ENCODE measurements around the gene CHD1L.
A peak's percentile ranks its signal among the peaks of the same experiment; 100 is the strongest.
"Not testable (repeated sequence)": the region's sequence is repeated elsewhere in the genome, so short reads cannot be mapped to it uniquely, and the experiment has no call there.

The CHD1L gene

GRCh38 chr1:147267711-147268110 lies 25.2 kb downstream of the CHD1L start:
- no peak for DNase-seq (ENCODE audit: low spot score)

DNA sequence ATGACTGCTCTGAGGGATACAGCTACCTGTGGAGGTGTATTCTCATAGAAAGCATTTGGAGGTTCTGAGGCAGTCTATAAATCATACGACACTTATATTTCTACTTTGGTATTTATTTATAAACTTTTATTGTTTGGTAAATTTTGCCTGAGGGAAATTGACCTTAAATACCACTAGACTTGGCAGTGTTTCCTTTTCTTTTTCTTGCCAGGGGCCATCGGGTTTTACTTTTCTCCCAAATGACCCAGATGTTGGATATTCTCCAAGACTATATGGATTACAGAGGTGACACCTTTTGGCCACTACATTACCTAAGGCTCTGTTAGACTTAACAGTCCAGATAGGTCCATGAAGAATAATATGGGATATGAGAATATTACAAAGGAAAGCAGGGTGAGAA lies 28.2 kb downstream of the CHD1L start:
- no peak for DNase-seq (ENCODE audit: low spot score)

- no peak for DNase-seq (ENCODE audit: low spot score)
Observed at GRCh38 chr1:147272042-147272441, 29.6 kb downstream of the CHD1L start.

- peak; percentile 32 for DNase-seq (ENCODE audit: low spot score)
Observed at GRCh38 chr1:147273409-147274336, 31.2 kb downstream of the CHD1L start.

GRCh38 chr1:147281950-147282349 lies 39.5 kb downstream of the CHD1L start:
- DNase-seq (ENCODE audit: low spot score) = no peak

GRCh38 chr1:147283011-147283410 lies 40.5 kb downstream of the CHD1L start:
- DNase-seq (ENCODE audit: low spot score) = no peak

GRCh38 chr1:147287133-147287865 lies 44.8 kb downstream of the CHD1L start:
- peak; percentile 5 for DNase-seq (ENCODE audit: low spot score)

DNA sequence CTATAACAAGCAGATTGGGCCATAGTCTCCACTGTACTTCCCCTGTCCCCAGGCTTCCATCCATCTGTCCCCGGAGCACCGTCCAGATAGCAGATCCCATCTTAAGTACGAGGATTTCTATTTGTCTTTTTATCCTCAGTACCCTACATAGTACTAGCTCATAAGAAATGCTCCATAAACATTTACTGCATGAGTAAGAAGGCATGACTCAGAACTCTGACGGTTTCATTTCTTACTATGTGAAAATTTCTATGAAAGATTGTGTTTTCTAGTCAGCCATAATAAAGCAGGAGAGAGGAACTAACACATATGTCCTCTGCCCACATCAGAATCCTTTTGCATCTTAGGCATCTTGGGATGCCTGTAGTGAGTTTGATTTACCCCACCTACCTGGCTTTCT lies 49.5 kb downstream of the CHD1L start:
- no peak for DNase-seq (ENCODE audit: low spot score)

DNA sequence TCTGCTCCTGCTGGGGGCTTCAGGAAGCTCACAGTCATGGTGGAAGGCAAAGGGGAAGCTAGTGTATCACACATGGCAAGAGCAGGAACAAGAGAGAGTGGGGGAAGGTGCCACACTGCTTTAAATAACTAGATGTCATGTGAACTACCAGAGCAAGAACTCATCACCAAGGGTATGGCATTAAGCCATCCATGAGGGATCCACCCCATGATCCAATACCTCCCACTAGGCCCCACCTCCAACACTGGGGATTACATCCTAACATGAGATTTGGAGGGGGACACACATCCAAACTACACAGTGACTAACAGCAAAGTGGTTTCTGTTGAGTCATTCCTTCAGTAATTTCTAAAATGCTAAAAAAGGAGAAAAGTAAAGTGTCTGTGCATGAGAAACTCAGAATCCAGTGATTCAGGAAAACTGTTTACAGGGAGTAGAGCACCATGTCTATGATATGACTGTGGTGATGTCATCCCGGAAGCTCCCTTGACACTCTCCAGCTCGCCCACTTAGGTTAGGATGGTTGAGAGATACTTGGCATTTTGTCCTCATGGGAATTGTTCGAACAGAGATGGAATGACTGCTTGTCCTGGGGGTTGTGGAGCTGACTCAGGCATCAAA lies 50.3 kb downstream of the CHD1L start:
- DNase-seq (ENCODE audit: low spot score) = no peak

DNA sequence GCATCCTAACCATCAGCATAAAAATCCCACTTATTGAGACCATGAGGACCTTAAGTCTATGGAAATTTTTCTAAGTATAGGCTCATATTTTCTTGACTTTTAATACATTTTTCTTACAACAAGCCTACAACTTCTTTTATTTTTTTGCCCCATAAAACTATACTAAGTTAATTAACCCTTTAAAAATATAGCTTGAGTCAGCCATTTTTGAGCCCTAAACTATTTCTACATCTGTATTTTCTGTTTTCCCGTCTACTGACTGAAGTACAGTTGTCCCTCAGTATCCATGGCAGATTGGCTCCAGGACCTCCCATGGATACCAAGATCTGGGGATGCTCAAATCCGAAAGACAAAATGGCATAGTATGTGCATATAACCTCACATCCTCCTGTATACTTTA lies 55.0 kb downstream of the CHD1L start:
- no peak for DNase-seq (ENCODE audit: low spot score)

DNA sequence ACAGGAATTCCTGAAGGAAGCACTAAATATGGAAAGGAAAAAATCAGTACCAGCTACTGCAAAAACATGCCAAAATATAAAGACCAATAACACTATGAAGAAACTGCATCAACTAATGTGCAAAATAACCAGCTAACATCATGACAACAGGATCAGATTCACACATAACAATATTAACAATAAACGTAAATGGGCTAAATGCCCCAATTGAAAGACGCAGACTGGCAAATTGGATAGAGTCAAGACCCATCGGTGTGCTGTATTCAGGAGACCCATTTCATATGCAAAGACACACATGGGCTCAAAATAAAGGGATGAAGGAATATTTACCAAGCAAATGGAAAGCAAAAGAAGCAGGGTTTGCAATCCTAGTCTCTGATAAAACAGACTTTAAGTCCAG lies 63.3 kb downstream of the CHD1L start:
- not testable (repeated sequence) for DNase-seq (ENCODE audit: low spot score)

DNA sequence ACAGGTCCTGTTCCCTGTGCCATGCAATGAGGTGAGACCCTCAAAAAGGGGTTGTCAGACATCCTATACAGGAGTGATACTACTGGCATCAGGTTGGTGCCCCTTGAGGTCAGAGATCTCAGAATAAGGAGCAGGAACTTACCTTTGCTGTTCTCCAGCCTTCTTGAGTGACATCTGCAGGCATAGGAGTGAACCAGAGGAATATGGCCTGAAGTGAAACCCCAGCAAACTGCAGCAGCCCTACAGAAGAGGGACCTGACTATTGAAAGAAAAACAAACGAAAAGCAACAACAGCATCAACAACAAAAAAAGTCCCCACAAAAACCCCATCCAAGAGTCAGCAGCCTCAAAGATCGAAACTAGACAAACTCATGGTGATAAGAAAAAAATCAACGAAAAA lies 74.5 kb downstream of the CHD1L start:
- DNase-seq (ENCODE audit: low spot score) = no peak

DNA sequence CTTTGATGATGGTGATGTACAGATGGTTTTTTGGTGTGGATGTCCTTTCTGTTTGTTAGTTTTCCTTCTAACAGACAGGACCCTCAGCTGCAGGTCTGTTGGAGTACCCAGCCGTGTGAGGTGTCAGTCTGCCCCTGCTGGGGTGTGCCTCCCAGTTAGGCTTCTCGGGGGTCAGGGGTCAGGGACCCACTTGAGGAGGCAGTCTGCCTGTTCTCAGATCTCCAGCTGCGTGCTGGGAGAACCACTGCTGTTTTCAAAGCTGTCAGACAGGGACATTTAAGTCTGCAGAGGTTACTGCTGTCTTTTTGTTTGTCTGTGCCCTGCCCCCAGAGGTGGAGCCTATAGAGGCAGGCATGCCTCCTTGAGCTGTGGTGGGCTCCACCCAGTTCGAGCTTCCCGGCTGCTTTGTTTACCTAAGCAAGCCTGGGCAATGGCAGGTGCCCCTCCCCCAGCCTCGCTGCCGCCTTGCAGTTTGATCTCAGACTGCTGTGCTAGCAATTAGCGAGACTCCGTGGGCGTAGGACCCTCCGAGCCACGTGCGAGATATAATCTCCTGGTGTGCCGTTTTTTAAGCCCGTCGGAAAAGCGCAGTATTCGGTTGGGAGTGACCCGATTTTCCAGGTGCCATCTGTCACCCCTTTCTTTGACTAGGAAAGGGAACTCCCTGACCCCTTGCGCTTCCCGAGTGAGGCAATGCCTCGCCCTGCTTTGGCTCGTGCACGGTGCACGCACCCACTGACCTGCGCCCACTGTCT lies 84.6 kb downstream of the CHD1L start:
- DNase-seq (ENCODE audit: low spot score) = not testable (repeated sequence)

DNA sequence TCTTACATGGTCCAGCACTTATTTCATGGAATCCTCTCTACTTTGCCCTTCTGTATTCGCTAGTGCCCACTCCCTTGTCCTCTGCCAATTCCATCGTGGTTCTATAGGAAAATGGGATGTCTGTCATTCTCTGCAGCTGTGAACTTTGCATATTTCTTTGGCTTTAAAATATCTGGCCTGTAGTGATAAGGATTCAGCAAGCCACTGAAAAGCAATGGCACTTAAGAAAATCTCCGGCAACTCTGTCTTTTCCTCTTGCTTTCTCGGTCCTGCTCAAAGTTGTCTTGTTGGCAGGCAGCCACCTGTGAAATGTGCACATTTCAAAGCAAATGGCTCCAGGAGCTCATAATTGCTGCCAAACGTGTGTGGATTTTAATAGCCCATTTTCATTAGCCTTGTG lies 91.8 kb downstream of the CHD1L start:
- DNase-seq (ENCODE audit: low spot score) = no peak

- no peak for DNase-seq (ENCODE audit: low spot score)
Observed at GRCh38 chr1:147336291-147336690, 93.8 kb downstream of the CHD1L start.

GRCh38 chr1:147337040-147337630 lies 94.7 kb downstream of the CHD1L start:
- DNase-seq (ENCODE audit: low spot score) = no peak

DNA sequence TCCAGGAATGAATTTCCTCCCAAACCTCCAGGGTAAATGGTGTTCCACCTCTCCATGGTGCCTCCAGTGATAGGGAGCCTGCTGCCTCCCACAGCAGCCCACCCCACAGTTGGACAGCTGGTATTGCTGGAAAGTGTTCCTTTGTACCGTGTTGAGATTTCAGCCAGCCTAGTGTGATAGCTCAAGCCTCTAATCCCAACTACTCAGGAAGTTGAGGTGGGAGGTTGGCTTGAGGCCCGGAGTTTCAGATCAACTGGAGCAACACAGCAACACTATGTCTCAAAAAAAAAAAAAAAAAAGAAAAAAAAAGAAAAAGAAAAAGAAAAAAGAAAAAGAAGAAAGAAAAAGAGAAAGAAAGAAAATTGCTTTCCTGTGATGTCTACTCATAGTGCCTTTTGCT lies 96.1 kb downstream of the CHD1L start:
- DNase-seq (ENCODE audit: low spot score) = no peak

DNA sequence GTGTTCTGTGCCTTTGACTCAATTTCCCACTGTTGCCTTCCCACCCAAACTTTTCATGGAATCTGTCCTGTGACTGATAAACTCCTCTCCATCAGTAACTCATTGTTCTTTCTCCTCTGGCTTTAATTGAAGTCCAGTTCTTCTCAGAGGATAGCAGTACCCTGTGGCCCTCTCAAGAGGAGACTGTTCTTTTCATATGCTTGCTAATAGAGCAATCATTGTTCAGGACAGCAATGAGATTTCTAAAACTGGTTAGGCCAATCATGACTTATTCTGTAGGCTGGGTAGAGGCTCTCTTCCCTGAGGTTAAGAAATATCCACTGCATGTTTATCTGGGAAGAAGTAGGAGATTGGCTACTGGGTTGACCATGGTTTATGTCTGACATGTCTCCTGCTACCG lies 98.8 kb downstream of the CHD1L start:
- no peak for DNase-seq (ENCODE audit: low spot score)

Measured in HuH-7 (cell line).